ENCODE measurements around the gene ABCC3. TPM values are rescaled to one million over a fixed set of nuclear protein-coding genes. Genes with fewer than 3 reads are reported as not detected.
"Not testable (repeated sequence)": the region's sequence is repeated elsewhere in the genome, so short reads cannot be mapped to it uniquely, and the experiment has no call there.

ABCC3 gene
- total RNA-seq, 1 donor from 2014 or later: 0.67 TPM

- Mint-ChIP-seq H3K4me1 (ENCODE audit: unreplicated experiment) (peaks cover 3% of the 10 kb centered on the region), H3K27ac (ENCODE audit: unreplicated experiment) (no peak overlapping the region), H3K9me3 (ENCODE audit: unreplicated experiment) (no peaks in the 10 kb centered on the region), H3K4me3 (ENCODE audit: unreplicated experiment) (no peak overlapping the region), H3K36me3 (ENCODE audit: low read depth, unreplicated experiment) (no peaks in the 10 kb centered on the region), H3K27me3 (ENCODE audit: unreplicated experiment) (no peaks in the 10 kb centered on the region)
- TF ChIP-seq CTCF (IDR thresholded peaks at IDR 0.05; ENCODE audit: unreplicated experiment): no peak
- DNase-seq (ENCODE audit: low spot score): no peak
These were observed 41.6 kb downstream of the ABCC3 start for GRCh38 chr17:50676065-50676975.

DNA sequence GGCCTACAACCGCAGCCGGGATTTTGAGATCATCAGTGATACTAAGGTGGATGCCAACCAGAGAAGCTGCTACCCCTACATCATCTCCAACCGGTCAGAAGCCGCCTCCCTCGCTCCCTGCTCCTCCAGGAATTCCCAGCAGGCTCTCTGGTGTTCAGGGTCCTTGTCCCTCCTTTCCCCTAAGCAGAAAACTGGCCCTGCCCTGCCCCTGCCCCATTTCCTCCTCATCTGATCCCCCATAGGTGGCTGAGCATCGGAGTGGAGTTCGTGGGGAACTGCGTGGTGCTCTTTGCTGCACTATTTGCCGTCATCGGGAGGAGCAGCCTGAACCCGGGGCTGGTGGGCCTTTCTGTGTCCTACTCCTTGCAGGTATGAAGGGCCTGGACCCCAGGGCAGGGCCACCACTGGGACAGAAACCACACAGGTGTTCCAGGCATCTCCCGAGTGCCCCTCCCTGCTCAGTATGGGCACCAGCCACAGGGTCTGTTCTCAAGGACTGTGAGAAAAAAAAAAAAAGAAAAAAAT is 43.2 kb downstream of the ABCC3 start:
- peaks cover 6% of the 10 kb centered on the region for H3K4me1 Mint-ChIP-seq (ENCODE audit: unreplicated experiment)
- H3K36me3 Mint-ChIP-seq (ENCODE audit: low read depth, unreplicated experiment): no peaks in the 10 kb centered on the region
- TF ChIP-seq CTCF (IDR thresholded peaks at IDR 0.05; ENCODE audit: unreplicated experiment): no peak
- H3K27ac Mint-ChIP-seq (ENCODE audit: unreplicated experiment): no peak overlapping the region
- H3K4me3 Mint-ChIP-seq (ENCODE audit: unreplicated experiment): no peak overlapping the region
- H3K9me3 Mint-ChIP-seq (ENCODE audit: unreplicated experiment): no peaks in the 10 kb centered on the region
- no peak for DNase-seq (ENCODE audit: low spot score)
- peaks cover 2% of the 10 kb centered on the region for H3K27me3 Mint-ChIP-seq (ENCODE audit: unreplicated experiment)

GRCh38 chr17:50679008-50679544 is 44.4 kb downstream of the ABCC3 start:
- TF ChIP-seq CTCF (IDR thresholded peaks at IDR 0.05; ENCODE audit: unreplicated experiment): no peak
- peaks cover 6% of the 10 kb centered on the region for H3K4me1 Mint-ChIP-seq (ENCODE audit: unreplicated experiment)
- H3K27ac Mint-ChIP-seq (ENCODE audit: unreplicated experiment): no peak overlapping the region
- peaks cover 2% of the 10 kb centered on the region for H3K27me3 Mint-ChIP-seq (ENCODE audit: unreplicated experiment)
- H3K9me3 Mint-ChIP-seq (ENCODE audit: unreplicated experiment): no peaks in the 10 kb centered on the region
- no peaks in the 10 kb centered on the region for H3K36me3 Mint-ChIP-seq (ENCODE audit: low read depth, unreplicated experiment)
- DNase-seq (ENCODE audit: low spot score): no peak
- H3K4me3 Mint-ChIP-seq (ENCODE audit: unreplicated experiment): no peak overlapping the region

DNA sequence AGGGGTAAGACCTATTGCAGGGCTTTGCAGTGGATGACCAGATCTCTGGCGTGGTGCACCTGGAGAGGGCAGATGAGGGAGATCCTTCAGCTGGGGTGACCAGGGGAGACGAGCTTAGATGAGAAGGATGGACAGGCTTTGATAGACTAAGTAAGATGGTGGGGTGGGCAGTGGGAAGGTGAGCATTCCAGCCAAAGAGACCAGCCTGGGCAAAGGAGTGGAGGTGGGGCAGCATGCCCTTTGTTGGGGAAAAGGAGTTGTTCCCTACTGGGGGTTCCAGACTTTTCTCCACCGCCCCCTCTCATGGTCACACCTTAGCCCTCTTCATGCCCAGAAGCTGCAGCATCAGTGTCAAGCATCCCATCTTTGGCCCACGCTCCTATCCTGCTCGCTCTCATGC is 45.4 kb downstream of the ABCC3 start:
- no peak for DNase-seq (ENCODE audit: low spot score)
- Mint-ChIP-seq H3K27ac (ENCODE audit: unreplicated experiment) (no peak overlapping the region), H3K4me1 (ENCODE audit: unreplicated experiment) (peaks cover 6% of the 10 kb centered on the region), H3K9me3 (ENCODE audit: unreplicated experiment) (no peaks in the 10 kb centered on the region), H3K27me3 (ENCODE audit: unreplicated experiment) (peaks cover 2% of the 10 kb centered on the region), H3K36me3 (ENCODE audit: low read depth, unreplicated experiment) (no peaks in the 10 kb centered on the region), H3K4me3 (ENCODE audit: unreplicated experiment) (no peak overlapping the region)
- TF ChIP-seq CTCF (IDR thresholded peaks at IDR 0.05; ENCODE audit: unreplicated experiment): no peak

- H3K27me3 Mint-ChIP-seq (ENCODE audit: unreplicated experiment); DNase-seq (ENCODE audit: low spot score); H3K4me3 Mint-ChIP-seq (ENCODE audit: unreplicated experiment); H3K4me1 Mint-ChIP-seq (ENCODE audit: unreplicated experiment); H3K36me3 Mint-ChIP-seq (ENCODE audit: low read depth, unreplicated experiment); H3K27ac Mint-ChIP-seq (ENCODE audit: unreplicated experiment); H3K9me3 Mint-ChIP-seq (ENCODE audit: unreplicated experiment): not testable (repeated sequence)
These were observed 46.0 kb downstream of the ABCC3 start for GRCh38 chr17:50680543-50681262.
